ENCODE data around the gene RTN1. TPM values are rescaled to one million over a fixed set of nuclear protein-coding genes. Genes with fewer than 3 reads are reported as not detected.
A peak's percentile ranks its signal among the peaks of the same experiment; 100 is the strongest.

RTN1 gene
- polyA plus RNA-seq, 2 of the 4 experiments (the other 2 are of a cell fraction): 0.09 TPM; not detected in 1

DNA sequence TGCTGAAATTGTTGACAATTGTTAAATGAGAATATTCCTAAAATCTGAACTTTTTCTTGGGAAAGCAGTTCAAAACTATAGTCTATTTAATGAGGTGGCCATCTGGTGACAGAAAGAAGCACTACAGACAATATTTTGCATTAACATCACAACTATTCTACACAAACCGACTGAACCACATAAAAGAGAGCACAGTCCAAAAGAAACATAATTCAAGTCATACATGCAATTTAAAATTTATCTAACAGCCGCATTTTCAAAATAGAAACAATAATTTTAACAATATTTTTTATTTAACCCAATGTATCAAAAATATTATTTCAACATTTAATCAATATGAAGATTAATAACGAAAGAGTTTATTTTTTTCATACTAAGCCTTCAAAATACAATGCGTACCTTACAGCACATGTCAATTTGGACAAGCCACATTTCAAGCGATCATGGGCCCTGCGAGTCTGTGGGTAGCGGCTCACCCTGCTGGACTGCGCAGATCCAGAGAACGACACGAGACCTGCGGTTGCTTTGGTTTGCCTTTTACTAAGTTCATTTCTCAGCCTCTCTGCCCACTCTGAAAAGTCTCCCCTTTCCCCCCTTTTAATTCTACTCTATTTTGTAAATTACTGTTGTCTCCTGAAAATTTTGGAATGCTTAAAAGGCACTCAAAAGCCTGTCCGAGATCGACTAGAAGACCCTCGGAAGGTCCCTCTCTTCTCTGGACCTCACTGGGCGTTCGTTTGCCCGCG, 48.4 kb upstream of the RTN1 start:
- no peak for FAIRE-seq

DNA sequence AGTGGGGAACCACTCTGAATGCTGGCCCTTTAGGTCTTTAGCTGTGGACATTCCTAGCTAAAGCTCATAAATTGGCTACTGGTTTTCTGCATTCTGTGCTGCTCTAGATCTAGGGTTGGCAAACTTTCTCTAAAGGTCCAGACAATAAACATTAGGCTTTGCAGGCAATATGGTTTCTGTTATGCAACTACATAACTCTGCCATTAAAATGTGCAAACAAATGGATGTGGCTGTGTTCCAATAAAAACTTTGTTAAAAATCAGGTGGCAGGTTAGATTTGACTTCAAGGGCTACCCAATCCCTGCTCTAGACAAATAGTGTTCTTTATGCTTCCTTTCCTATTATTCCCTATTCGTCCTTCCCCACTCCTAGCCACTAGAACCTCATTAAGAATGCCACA, 42.6 kb upstream of the RTN1 start:
- WGBS (ENCODE audit: missing lambda C conversion rate): 3% methylated on average over 1 of the region's 1 CpG
- no peak overlapping the region for H3K4me2 ChIP-seq
- ATAC-seq: no peak
- no peaks in the 10 kb centered on the region for H3K4me1 ChIP-seq
- TF ChIP-seq, protein P1, sequence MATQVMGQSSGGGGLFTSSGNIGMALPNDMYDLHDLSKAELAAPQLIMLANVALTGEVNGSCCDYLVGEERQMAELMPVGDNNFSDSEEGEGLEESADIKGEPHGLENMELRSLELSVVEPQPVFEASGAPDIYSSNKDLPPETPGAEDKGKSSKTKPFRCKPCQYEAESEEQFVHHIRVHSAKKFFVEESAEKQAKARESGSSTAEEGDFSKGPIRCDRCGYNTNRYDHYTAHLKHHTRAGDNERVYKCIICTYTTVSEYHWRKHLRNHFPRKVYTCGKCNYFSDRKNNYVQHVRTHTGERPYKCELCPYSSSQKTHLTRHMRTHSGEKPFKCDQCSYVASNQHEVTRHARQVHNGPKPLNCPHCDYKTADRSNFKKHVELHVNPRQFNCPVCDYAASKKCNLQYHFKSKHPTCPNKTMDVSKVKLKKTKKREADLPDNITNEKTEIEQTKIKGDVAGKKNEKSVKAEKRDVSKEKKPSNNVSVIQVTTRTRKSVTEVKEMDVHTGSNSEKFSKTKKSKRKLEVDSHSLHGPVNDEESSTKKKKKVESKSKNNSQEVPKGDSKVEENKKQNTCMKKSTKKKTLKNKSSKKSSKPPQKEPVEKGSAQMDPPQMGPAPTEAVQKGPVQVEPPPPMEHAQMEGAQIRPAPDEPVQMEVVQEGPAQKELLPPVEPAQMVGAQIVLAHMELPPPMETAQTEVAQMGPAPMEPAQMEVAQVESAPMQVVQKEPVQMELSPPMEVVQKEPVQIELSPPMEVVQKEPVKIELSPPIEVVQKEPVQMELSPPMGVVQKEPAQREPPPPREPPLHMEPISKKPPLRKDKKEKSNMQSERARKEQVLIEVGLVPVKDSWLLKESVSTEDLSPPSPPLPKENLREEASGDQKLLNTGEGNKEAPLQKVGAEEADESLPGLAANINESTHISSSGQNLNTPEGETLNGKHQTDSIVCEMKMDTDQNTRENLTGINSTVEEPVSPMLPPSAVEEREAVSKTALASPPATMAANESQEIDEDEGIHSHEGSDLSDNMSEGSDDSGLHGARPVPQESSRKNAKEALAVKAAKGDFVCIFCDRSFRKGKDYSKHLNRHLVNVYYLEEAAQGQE (IDR thresholded peaks at IDR 0.05): no peak
- TF ChIP-seq MYC (IDR thresholded peaks at IDR 0.05; ENCODE audit: borderline replicate concordance, low read length) (no peak), CBX2 (IDR thresholded peaks at IDR 0.05; ENCODE audit: borderline replicate concordance, low read depth) (no peak), NR3C1 (IDR thresholded peaks at IDR 0.05) (no peak), ZNF302 (CRISPR knock-in tag; IDR thresholded peaks at IDR 0.05) (no peak), ZFP36 (IDR thresholded peaks at IDR 0.05; ENCODE audit: borderline replicate concordance, partially characterized antibody) (no peak)
- TF ChIP-seq, protein P2, sequence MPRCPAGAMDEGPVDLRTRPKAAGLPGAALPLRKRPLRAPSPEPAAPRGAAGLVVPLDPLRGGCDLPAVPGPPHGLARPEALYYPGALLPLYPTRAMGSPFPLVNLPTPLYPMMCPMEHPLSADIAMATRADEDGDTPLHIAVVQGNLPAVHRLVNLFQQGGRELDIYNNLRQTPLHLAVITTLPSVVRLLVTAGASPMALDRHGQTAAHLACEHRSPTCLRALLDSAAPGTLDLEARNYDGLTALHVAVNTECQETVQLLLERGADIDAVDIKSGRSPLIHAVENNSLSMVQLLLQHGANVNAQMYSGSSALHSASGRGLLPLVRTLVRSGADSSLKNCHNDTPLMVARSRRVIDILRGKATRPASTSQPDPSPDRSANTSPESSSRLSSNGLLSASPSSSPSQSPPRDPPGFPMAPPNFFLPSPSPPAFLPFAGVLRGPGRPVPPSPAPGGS (IDR thresholded peaks at IDR 0.05): no peak
- no peaks in the 10 kb centered on the region for H3K9me3 ChIP-seq
- no peak for DNase-seq (ENCODE audit: low read depth in 1 of 2, low spot score in 1 of 2)
- POLR2A ChIA-PET: no interaction called here
- H3K27ac ChIP-seq: no peak overlapping the region
- no peak for FAIRE-seq
- CTCF ChIA-PET: interaction anchor here (0.7 kb wide), 1 partner anchor 96 kb away, joined by 3 read pairs; no protein-coding TSS in a partner anchor
- H3K4me3 ChIP-seq: no peak overlapping the region

More for the DNA sequence above, 48.4 kb upstream of the RTN1 start:
- peak in 1 of 2 experiments; percentile 84; a peak in 3 of 6 replicates for ATAC-seq
- Histone ChIP-seq H3K9me3 (no peaks in the 10 kb centered on the region), H3K27ac (no peak overlapping the region), H3K4me3 (peak overlapping the region; percentile 33), H3K4me1 (peaks cover 4% of the 10 kb centered on the region; the same call in 1 of the 3 replicates), H3K4me2 (peak overlapping the region; percentile 83)
- WGBS (ENCODE audit: missing lambda C conversion rate): 7% methylated on average over 18 of the region's 18 CpGs
- DNase-seq (ENCODE audit: low read depth in 1 of 2, low spot score in 1 of 2): peak; percentile 28 to 35
- TF ChIP-seq, protein P3, sequence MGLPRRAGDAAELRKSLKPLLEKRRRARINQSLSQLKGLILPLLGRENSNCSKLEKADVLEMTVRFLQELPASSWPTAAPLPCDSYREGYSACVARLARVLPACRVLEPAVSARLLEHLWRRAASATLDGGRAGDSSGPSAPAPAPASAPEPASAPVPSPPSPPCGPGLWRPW (IDR thresholded peaks at IDR 0.05): no peak
- TF ChIP-seq, protein P4, sequence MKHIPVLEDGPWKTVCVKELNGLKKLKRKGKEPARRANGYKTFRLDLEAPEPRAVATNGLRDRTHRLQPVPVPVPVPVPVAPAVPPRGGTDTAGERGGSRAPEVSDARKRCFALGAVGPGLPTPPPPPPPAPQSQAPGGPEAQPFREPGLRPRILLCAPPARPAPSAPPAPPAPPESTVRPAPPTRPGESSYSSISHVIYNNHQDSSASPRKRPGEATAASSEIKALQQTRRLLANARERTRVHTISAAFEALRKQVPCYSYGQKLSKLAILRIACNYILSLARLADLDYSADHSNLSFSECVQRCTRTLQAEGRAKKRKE (CRISPR knock-in tag; IDR thresholded peaks at IDR 0.05; ENCODE audit: low read depth): no peak
- TF ChIP-seq RCOR1 (IDR thresholded peaks at IDR 0.05; ENCODE audit: low read depth, low read length) (no peak), CHD2 (IDR thresholded peaks at IDR 0.05; ENCODE audit: low read length, partially characterized antibody) (no peak), CBX2 (IDR thresholded peaks at IDR 0.05; ENCODE audit: borderline replicate concordance, low read depth) (no peak), SMC3 (IDR thresholded peaks at IDR 0.05) (peak; percentile 55), RAD21 (conservative IDR thresholded peaks at IDR 0.05 in 1 of 2, IDR thresholded peaks at IDR 0.05 in 1 of 2) (peak; percentile 24 to 40; a peak in 3 of 5 replicates), POLR2AphosphoS2 (conservative IDR thresholded peaks at IDR 0.05; ENCODE audit: low read length) (no peak), NFE2L2 (conservative IDR thresholded peaks at IDR 0.05; ENCODE audit: low read length) (no peak)
- TF ChIP-seq, protein P2 (IDR thresholded peaks at IDR 0.05): no peak
- TF ChIP-seq, protein P5, sequence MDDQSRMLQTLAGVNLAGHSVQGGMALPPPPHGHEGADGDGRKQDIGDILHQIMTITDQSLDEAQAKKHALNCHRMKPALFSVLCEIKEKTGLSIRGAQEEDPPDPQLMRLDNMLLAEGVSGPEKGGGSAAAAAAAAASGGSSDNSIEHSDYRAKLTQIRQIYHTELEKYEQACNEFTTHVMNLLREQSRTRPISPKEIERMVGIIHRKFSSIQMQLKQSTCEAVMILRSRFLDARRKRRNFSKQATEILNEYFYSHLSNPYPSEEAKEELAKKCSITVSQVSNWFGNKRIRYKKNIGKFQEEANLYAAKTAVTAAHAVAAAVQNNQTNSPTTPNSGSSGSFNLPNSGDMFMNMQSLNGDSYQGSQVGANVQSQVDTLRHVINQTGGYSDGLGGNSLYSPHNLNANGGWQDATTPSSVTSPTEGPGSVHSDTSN (IDR thresholded peaks at IDR 0.05): no peak
- TF ChIP-seq, protein P6, sequence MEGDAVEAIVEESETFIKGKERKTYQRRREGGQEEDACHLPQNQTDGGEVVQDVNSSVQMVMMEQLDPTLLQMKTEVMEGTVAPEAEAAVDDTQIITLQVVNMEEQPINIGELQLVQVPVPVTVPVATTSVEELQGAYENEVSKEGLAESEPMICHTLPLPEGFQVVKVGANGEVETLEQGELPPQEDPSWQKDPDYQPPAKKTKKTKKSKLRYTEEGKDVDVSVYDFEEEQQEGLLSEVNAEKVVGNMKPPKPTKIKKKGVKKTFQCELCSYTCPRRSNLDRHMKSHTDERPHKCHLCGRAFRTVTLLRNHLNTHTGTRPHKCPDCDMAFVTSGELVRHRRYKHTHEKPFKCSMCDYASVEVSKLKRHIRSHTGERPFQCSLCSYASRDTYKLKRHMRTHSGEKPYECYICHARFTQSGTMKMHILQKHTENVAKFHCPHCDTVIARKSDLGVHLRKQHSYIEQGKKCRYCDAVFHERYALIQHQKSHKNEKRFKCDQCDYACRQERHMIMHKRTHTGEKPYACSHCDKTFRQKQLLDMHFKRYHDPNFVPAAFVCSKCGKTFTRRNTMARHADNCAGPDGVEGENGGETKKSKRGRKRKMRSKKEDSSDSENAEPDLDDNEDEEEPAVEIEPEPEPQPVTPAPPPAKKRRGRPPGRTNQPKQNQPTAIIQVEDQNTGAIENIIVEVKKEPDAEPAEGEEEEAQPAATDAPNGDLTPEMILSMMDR (IDR thresholded peaks at IDR 0.05): peak; percentile 48
- CTCF ChIA-PET: interaction anchor here (1.0 to 2.0 kb wide), 3 partner anchors 13 to 286 kb away, joined by 6 to 8 read pairs (median 6); no protein-coding TSS in a partner anchor
- POLR2A ChIA-PET: no interaction called here
